WI38 (cell line): ENCODE measurements around the gene LOX.
"Not testable (repeated sequence)": the region's sequence is repeated elsewhere in the genome, so short reads cannot be mapped to it uniquely, and the experiment has no call there.

Experiments
- H3K4me3 ChIP-seq: 2 replicates; pipeline ENCODE4 v1.5.1; 2011; ENCODE audit warnings: low read depth, mild to moderate bottlenecking, control low read depth, low read length
- CTCF ChIP-seq: IDR thresholded peaks from 2 replicates; pipeline ENCODE4 v1.5.1; 2012; ENCODE audit warnings: low read depth, mild to moderate bottlenecking, control low read depth, low read length

Gene LOX

GRCh38 chr5:122095158-122095557 lies 17.1 kb upstream of the LOX start:
- no peak overlapping the region for H3K4me3 ChIP-seq
- TF ChIP-seq CTCF = no peak

GRCh38 chr5:122094251-122094650 lies 16.2 kb upstream of the LOX start:
- not testable (repeated sequence) for H3K4me3 ChIP-seq

- H3K4me3 ChIP-seq = peak overlapping the region; percentile 32; the same call in 1 of the 2 replicates
- TF ChIP-seq CTCF = no peak
Observed at GRCh38 chr5:122093415-122094180, 15.5 kb upstream of the LOX start.

GRCh38 chr5:122091936-122092600 lies 14.0 kb upstream of the LOX start:
- H3K4me3 ChIP-seq = no peak overlapping the region
- TF ChIP-seq CTCF = peak; percentile 51; the same call in 1 of the 2 replicates

- no peak overlapping the region for H3K4me3 ChIP-seq
- no peak for TF ChIP-seq CTCF
Observed at GRCh38 chr5:122089096-122090013, 11.3 kb upstream of the LOX start.

GRCh38 chr5:122085041-122085440 lies 7.0 kb upstream of the LOX start:
- no peak for TF ChIP-seq CTCF

GRCh38 chr5:122083535-122083934 lies 5.5 kb upstream of the LOX start:
- TF ChIP-seq CTCF = no peak
- H3K4me3 ChIP-seq = no peak overlapping the region

More at GRCh38 chr5:122085041-122085440, 7.0 kb upstream of the LOX start:
- H3K4me3 ChIP-seq = no peak overlapping the region
